ENCODE measurements around the gene PARN. TPM values are rescaled to one million over a fixed set of nuclear protein-coding genes. Genes with fewer than 3 reads are reported as not detected.

Gene PARN
- total and polyA plus RNA-seq, 2 experiments from 2014 or later: 32.5 to 61.3 TPM

GRCh38 chr16:14487579-14487978 is 142.5 kb downstream of the PARN start:
- DNase-seq (ENCODE audit: low spot score): no peak
- H3K4me1 ChIP-seq (ENCODE audit: insufficient read depth): peaks cover 34% of the 10 kb centered on the region
- no peak overlapping the region for H2AFZ ChIP-seq
- no peak overlapping the region for H3K4me3 Mint-ChIP-seq
- no peaks in the 10 kb centered on the region for H3K36me3 ChIP-seq (ENCODE audit: insufficient read depth)
- no peaks in the 10 kb centered on the region for H3K9me3 Mint-ChIP-seq
- H3K36me3 Mint-ChIP-seq (ENCODE audit: low read depth): peaks cover 2% of the 10 kb centered on the region; the same call in 1 of the 3 replicates
- H3K4me2 ChIP-seq: 0 out of 2 replicates have a peak overlapping the region, but pooled peaks have one; percentile 1
- peaks cover 6% of the 10 kb centered on the region for H3K27me3 Mint-ChIP-seq (ENCODE audit: insufficient read depth, low read depth, poor library complexity)
- no peaks in the 10 kb centered on the region for H3K9me2 ChIP-seq (ENCODE audit: insufficient read depth)
- no peaks in the 10 kb centered on the region for H4K20me1 ChIP-seq (replicated peaks; ENCODE audit: insufficient read depth)
- no peaks in the 10 kb centered on the region for H3K27me3 ChIP-seq (ENCODE audit: insufficient read depth)
- peak overlapping the region; percentile 87 for H3K27ac Mint-ChIP-seq
- H3K4me1 Mint-ChIP-seq: peaks cover 44% of the 10 kb centered on the region
- no peaks in the 10 kb centered on the region for H3F3A ChIP-seq (replicated peaks; ENCODE audit: low read depth)
- no peak for TF ChIP-seq CREB1 (CRISPR knock-in tag; IDR thresholded peaks at IDR 0.05; ENCODE audit: low read depth)
- no peak for TF ChIP-seq ZNF331 (CRISPR knock-in tag; IDR thresholded peaks at IDR 0.05; ENCODE audit: low read depth)
- TF ChIP-seq ZNF462 (CRISPR knock-in tag; IDR thresholded peaks at IDR 0.05): no peak
- no peak for TF ChIP-seq JUNB (IDR thresholded peaks at IDR 0.05; ENCODE audit: unreplicated experiment)
- H3K79me2 ChIP-seq (replicated peaks; ENCODE audit: insufficient read depth): peaks cover 2% of the 10 kb centered on the region; the same call in 1 of the 2 replicates
- H3K4me3 ChIP-seq: no peak overlapping the region
- no peak for ATAC-seq
- peak overlapping the region; percentile 27 for H3K27ac ChIP-seq (ENCODE audit: low read depth)

GRCh38 chr16:14486520-14487303 is 143.3 kb downstream of the PARN start:
- Mint-ChIP-seq H3K4me3 (no peak overlapping the region), H3K9me3 (no peaks in the 10 kb centered on the region), H3K27me3 (ENCODE audit: insufficient read depth, low read depth, poor library complexity) (peaks cover 6% of the 10 kb centered on the region), H3K27ac (peak overlapping the region; percentile 94), H3K4me1 (peaks cover 40% of the 10 kb centered on the region), H3K36me3 (ENCODE audit: low read depth) (peaks cover 10% of the 10 kb centered on the region)
- peaks cover 5% of the 10 kb centered on the region; the same call in 1 of the 2 replicates for H4K20me1 ChIP-seq (replicated peaks; ENCODE audit: insufficient read depth)
- peak; percentile 46 for DNase-seq (ENCODE audit: low spot score)
- no peaks in the 10 kb centered on the region for H3F3A ChIP-seq (replicated peaks; ENCODE audit: low read depth)
- 0 out of 2 replicates have a peak, but pooled peaks cover 2% of the 10 kb centered on the region for H3K79me2 ChIP-seq (replicated peaks; ENCODE audit: insufficient read depth)
- H3K4me2 ChIP-seq: 0 out of 2 replicates have a peak overlapping the region, but pooled peaks have one; percentile 1
- H3K27ac ChIP-seq (ENCODE audit: low read depth): peak overlapping the region; percentile 27
- H3K4me3 ChIP-seq: no peak overlapping the region
- H3K36me3 ChIP-seq (ENCODE audit: insufficient read depth): no peaks in the 10 kb centered on the region
- no peak overlapping the region for H2AFZ ChIP-seq
- no peaks in the 10 kb centered on the region for H3K9me2 ChIP-seq (ENCODE audit: insufficient read depth)
- peaks cover 40% of the 10 kb centered on the region for H3K4me1 ChIP-seq (ENCODE audit: insufficient read depth)
- ATAC-seq: peak; percentile 26
- H3K27me3 ChIP-seq (ENCODE audit: insufficient read depth): no peaks in the 10 kb centered on the region
- TF ChIP-seq EZH2phosphoT487 (IDR thresholded peaks at IDR 0.05; ENCODE audit: unreplicated experiment): no peak
- TF ChIP-seq NANOG (IDR thresholded peaks at IDR 0.05; ENCODE audit: borderline replicate concordance): no peak
- no peak for TF ChIP-seq EZH2 (IDR thresholded peaks at IDR 0.05; ENCODE audit: low read depth, unreplicated experiment)
- no peak for TF ChIP-seq ETS1 (IDR thresholded peaks at IDR 0.05)
- TF ChIP-seq REST (IDR thresholded peaks at IDR 0.05; ENCODE audit: unreplicated experiment): no peak
- TF ChIP-seq ZNF114 (CRISPR knock-in tag; IDR thresholded peaks at IDR 0.05): no peak
- no peak for TF ChIP-seq CREB1 (CRISPR knock-in tag; IDR thresholded peaks at IDR 0.05; ENCODE audit: low read depth)

Measured in GM23338 (cell line).